Panc1 (cell line): ENCODE measurements around the gene ARMC12. TPM values are rescaled to one million over a fixed set of nuclear protein-coding genes. Genes with fewer than 3 reads are reported as not detected.

Experiments
- ATAC-seq: fragments of 200-7000 bp; cut with Tn5 transposase; 2 replicates; pipeline ENCODE4 v1.9.1; 2020; ENCODE audit warnings: mild to moderate bottlenecking, moderate library complexity
- BruUV-seq: library from RNA; stranded (reverse); fragments of 400-500 nt; replicated peaks from 2 replicates; lab custom pipeline; 2021; lab: Mats Ljungman, UMichigan
- CTCF ChIA-PET: fragments of 300-600 bp; sonication (Branson Sonifier 250); formaldehyde crosslinking; loops from one replicate; lab custom pipeline; 2022; ENCODE audit warnings: antibody characterized with exemption; lab: Charles Lee
- POLR2A ChIA-PET: fragments of 300-600 bp; sonication (Branson Sonifier 250); formaldehyde crosslinking; loops from one replicate; lab custom pipeline; 2022; ENCODE audit warnings: antibody characterized with exemption; lab: Charles Lee
- DNase-seq: peaks from one replicate; pipeline ENCODE4 v3.0.0-alpha.2; 2010; ENCODE audit warnings: low read depth, low spot score
- H3K27ac ChIP-seq: 2 replicates; pipeline ENCODE4 v1.5.1; 2011; ENCODE audit warnings: mild to moderate bottlenecking, low read length, inconsistent platforms
- H3K27me3 ChIP-seq: fragments of 200-500 bp; sonication (Bioruptor generic); 2 replicates; pipeline ENCODE4 v1.6.0; 2014; ENCODE audit warnings: low read length, inconsistent platforms; ENCODE audit not compliant: control insufficient read depth, insufficient read depth
- H3K36me3 ChIP-seq: fragments of 200-500 bp; sonication (Bioruptor generic); 2 replicates; pipeline ENCODE4 v1.5.1; 2014; ENCODE audit warnings: inconsistent platforms, mild to moderate bottlenecking, low read length, moderate library complexity; ENCODE audit not compliant: control insufficient read depth, insufficient read depth
- H3K4me1 ChIP-seq: 2 replicates; pipeline ENCODE4 v1.5.1; 2011; ENCODE audit warnings: inconsistent platforms, mild to moderate bottlenecking, low read length, moderate library complexity; ENCODE audit not compliant: control insufficient read depth, insufficient read depth
- H3K4me3 ChIP-seq, 2 experiments: 2 replicates each; pipeline ENCODE4 v1.5.1; 2011 to 2012; ENCODE audit warnings: low read depth in 2 of 2, low read length in 2 of 2, mild to moderate bottlenecking in 2 of 2, inconsistent platforms in 1 of 2, moderate library complexity in 1 of 2
- H3K9me3 ChIP-seq: fragments of 200-500 bp; sonication (Bioruptor generic); 2 replicates; pipeline ENCODE4 v1.5.1; 2014; ENCODE audit warnings: low read depth, mild to moderate bottlenecking, inconsistent platforms, low read length, moderate library complexity; ENCODE audit not compliant: control insufficient read depth, insufficient read depth
- POLR2AphosphoS5 ChIP-seq: IDR thresholded peaks from 2 replicates; pipeline ENCODE4 v1.6.1; 2012; ENCODE audit warnings: mild to moderate bottlenecking, low read depth, low read length, moderate library complexity
- SIN3A ChIP-seq: IDR thresholded peaks from 2 replicates; pipeline ENCODE4 v1.6.1; 2012; ENCODE audit warnings: low read depth, mild to moderate bottlenecking, low read length, moderate library complexity, borderline replicate concordance; ENCODE audit not compliant: insufficient read depth
- TCF7L2 ChIP-seq: IDR thresholded peaks from 2 replicates; pipeline ENCODE4 v1.6.1; 2011; ENCODE audit warnings: mild to moderate bottlenecking, low read depth, low read length, inconsistent platforms
- in situ Hi-C: cut with HindIII; loops from 2 replicates; pipeline ENCODE4 v1.10.0; 2016; ENCODE audit warnings: low sequenced_read_pairs, low pct_unique_long_range_greater_than_20kb
- intact Hi-C: fragments of 100-400 bp; cut with micrococcal nuclease; formaldehyde crosslinking; loops from one replicate; pipeline ENCODE4 v1.10.0; 2022; ENCODE audit not compliant: unreplicated experiment
- total RNA-seq: library from RNA; stranded (reverse); gene quantifications from one replicate; pipeline ENCODE4 v1.2.1, GENCODE V29; 2021; ENCODE audit not compliant: unreplicated experiment
- TF ChIP-seq, protein P1 (sequence below), 2 experiments: IDR thresholded peaks; 2 replicates each; pipeline ENCODE4 v1.6.1; 2011 to 2012; ENCODE audit warnings: low read depth in 2 of 2, control low read depth in 1 of 2, low read length in 1 of 2, mild to moderate bottlenecking in 1 of 2, moderate library complexity in 1 of 2; ENCODE audit not compliant: insufficient read depth in 1 of 2
- TF ChIP-seq, protein P2 (sequence below): fragments of 450-650 bp; IDR thresholded peaks from 2 replicates; pipeline ENCODE4 v1.5.1; 2017; ENCODE audit warnings: mild to moderate bottlenecking

Gene ARMC12
- total RNA-seq, 1 experiment from 2014 or later, result 1.4 TPM

- ATAC-seq (no peak), DNase-seq (no peak)
- no TSS peak for BruUV-seq
- no peaks in the 10 kb centered on the region for H3K36me3 ChIP-seq
- H3K4me3 ChIP-seq, result no peak overlapping the region
- intact Hi-C loops (loop anchor here (5.0 kb wide), 1 partner anchor 53 kb away; the partner anchor contains the start of gene FKBP5), in situ Hi-C loops (no loop called here)
- H3K4me1 ChIP-seq, result no peaks in the 10 kb centered on the region
- H3K9me3 ChIP-seq, result no peaks in the 10 kb centered on the region
- no peak overlapping the region for H3K27ac ChIP-seq
- ChIA-PET POLR2A (no interaction called here), CTCF (interaction anchor here (0.6 kb wide), 3 partner anchors 84 to 210 kb away, joined by 3 to 8 read pairs (median 5); no protein-coding TSS in a partner anchor)
- no peaks in the 10 kb centered on the region for H3K27me3 ChIP-seq
- no peak for TF ChIP-seq SIN3A
- TF ChIP-seq, protein P1, sequence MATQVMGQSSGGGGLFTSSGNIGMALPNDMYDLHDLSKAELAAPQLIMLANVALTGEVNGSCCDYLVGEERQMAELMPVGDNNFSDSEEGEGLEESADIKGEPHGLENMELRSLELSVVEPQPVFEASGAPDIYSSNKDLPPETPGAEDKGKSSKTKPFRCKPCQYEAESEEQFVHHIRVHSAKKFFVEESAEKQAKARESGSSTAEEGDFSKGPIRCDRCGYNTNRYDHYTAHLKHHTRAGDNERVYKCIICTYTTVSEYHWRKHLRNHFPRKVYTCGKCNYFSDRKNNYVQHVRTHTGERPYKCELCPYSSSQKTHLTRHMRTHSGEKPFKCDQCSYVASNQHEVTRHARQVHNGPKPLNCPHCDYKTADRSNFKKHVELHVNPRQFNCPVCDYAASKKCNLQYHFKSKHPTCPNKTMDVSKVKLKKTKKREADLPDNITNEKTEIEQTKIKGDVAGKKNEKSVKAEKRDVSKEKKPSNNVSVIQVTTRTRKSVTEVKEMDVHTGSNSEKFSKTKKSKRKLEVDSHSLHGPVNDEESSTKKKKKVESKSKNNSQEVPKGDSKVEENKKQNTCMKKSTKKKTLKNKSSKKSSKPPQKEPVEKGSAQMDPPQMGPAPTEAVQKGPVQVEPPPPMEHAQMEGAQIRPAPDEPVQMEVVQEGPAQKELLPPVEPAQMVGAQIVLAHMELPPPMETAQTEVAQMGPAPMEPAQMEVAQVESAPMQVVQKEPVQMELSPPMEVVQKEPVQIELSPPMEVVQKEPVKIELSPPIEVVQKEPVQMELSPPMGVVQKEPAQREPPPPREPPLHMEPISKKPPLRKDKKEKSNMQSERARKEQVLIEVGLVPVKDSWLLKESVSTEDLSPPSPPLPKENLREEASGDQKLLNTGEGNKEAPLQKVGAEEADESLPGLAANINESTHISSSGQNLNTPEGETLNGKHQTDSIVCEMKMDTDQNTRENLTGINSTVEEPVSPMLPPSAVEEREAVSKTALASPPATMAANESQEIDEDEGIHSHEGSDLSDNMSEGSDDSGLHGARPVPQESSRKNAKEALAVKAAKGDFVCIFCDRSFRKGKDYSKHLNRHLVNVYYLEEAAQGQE (IDR thresholded peaks at IDR 0.05; ENCODE audit: insufficient read depth in 1 of 2, low read depth in 2 of 2, low read length in 1 of 2), result no peak
- no peak for TF ChIP-seq POLR2AphosphoS5
- TF ChIP-seq, protein P2, sequence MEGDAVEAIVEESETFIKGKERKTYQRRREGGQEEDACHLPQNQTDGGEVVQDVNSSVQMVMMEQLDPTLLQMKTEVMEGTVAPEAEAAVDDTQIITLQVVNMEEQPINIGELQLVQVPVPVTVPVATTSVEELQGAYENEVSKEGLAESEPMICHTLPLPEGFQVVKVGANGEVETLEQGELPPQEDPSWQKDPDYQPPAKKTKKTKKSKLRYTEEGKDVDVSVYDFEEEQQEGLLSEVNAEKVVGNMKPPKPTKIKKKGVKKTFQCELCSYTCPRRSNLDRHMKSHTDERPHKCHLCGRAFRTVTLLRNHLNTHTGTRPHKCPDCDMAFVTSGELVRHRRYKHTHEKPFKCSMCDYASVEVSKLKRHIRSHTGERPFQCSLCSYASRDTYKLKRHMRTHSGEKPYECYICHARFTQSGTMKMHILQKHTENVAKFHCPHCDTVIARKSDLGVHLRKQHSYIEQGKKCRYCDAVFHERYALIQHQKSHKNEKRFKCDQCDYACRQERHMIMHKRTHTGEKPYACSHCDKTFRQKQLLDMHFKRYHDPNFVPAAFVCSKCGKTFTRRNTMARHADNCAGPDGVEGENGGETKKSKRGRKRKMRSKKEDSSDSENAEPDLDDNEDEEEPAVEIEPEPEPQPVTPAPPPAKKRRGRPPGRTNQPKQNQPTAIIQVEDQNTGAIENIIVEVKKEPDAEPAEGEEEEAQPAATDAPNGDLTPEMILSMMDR, result no peak
- no peak for TF ChIP-seq TCF7L2
Observed at GRCh38 chr6:35739645-35740524, 3.1 kb downstream of the ARMC12 start.

DNA sequence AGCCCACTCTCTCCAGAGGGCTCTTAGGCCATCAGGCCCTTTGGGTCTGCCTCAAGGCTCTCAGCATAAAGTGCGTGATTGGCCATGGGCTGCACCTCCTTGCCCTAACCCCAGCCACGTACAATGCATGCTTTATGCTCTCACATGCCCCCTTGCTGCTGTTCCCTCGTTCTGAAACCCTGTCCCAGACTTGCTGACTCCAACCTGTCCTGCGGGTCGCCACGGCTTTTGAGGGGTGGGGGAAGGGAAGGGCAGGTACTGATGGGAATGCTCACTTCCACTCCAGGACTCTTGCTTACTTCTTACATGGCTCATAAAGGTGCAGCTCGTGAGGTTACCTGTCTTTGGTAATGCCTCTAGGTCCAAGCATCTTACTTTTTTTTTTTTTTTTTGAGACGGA lies 6.0 kb downstream of the ARMC12 start:
- no peaks in the 10 kb centered on the region for H3K36me3 ChIP-seq
- no peaks in the 10 kb centered on the region for H3K4me1 ChIP-seq
- TF ChIP-seq POLR2AphosphoS5 (no peak), SIN3A (no peak), TCF7L2 (no peak)
- TF ChIP-seq, protein P2, result no peak
- TF ChIP-seq, protein P1 (IDR thresholded peaks at IDR 0.05; ENCODE audit: insufficient read depth in 1 of 2, low read depth in 2 of 2, low read length in 1 of 2), result no peak
- no peaks in the 10 kb centered on the region for H3K9me3 ChIP-seq
- intact Hi-C loops (no loop called here), in situ Hi-C loops (no loop called here)
- BruUV-seq, result no TSS peak
- H3K27ac ChIP-seq, result no peak overlapping the region
- no peaks in the 10 kb centered on the region for H3K27me3 ChIP-seq
- ATAC-seq, result no peak
- DNase-seq, result no peak
- CTCF ChIA-PET, result interaction anchor here (0.6 to 0.7 kb wide), 2 partner anchors 24 to 93 kb away, joined by 3 to 6 read pairs; no protein-coding TSS in a partner anchor
- no peak overlapping the region for H3K4me3 ChIP-seq
- POLR2A ChIA-PET, result no interaction called here
